Measurements from ENCODE around the gene MYADM. TPM values are rescaled to one million over a fixed set of nuclear protein-coding genes. Genes with fewer than 3 reads are reported as not detected.
"Not testable (repeated sequence)": the region's sequence is repeated elsewhere in the genome, so short reads cannot be mapped to it uniquely, and the experiment has no call there.

Gene MYADM
- total RNA-seq, 1 donor from 2014 or later = 73.5 TPM

- H3K36me3 Mint-ChIP-seq = peaks cover 2% of the 10 kb centered on the region
- H3K4me1 Mint-ChIP-seq (ENCODE audit: unreplicated experiment) = peaks cover 2% of the 10 kb centered on the region
- TF ChIP-seq CTCF (conservative IDR thresholded peaks at IDR 0.05) = no peak
- H3K27ac Mint-ChIP-seq = peak overlapping the region; percentile 98
- peak; percentile 77 for DNase-seq (ENCODE audit: extremely low spot score, unreplicated experiment)
- peak overlapping the region; percentile 98 for H3K4me3 Mint-ChIP-seq
- no peaks in the 10 kb centered on the region for H3K9me3 Mint-ChIP-seq
- no peaks in the 10 kb centered on the region for H3K27me3 Mint-ChIP-seq
Measured at GRCh38 chr19:53865918-53866864, 1.5 kb upstream of the MYADM start.

- Mint-ChIP-seq H3K4me3 (peak overlapping the region; percentile 98), H3K36me3 (peaks cover 6% of the 10 kb centered on the region), H3K27ac (peak overlapping the region; percentile 98), H3K27me3 (no peaks in the 10 kb centered on the region), H3K4me1 (ENCODE audit: unreplicated experiment) (peaks cover 7% of the 10 kb centered on the region), H3K9me3 (no peaks in the 10 kb centered on the region)
- no peak for DNase-seq (ENCODE audit: extremely low spot score, unreplicated experiment)
- TF ChIP-seq CTCF (conservative IDR thresholded peaks at IDR 0.05) = no peak
Measured at GRCh38 chr19:53866865-53867224, 838 bp upstream of the MYADM start.

- Mint-ChIP-seq H3K27me3 (no peaks in the 10 kb centered on the region), H3K27ac (peak overlapping the region; percentile 98), H3K4me3 (peak overlapping the region; percentile 98), H3K36me3 (peaks cover 6% of the 10 kb centered on the region), H3K4me1 (ENCODE audit: unreplicated experiment) (peaks cover 7% of the 10 kb centered on the region), H3K9me3 (no peaks in the 10 kb centered on the region)
- peak; percentile 78 for DNase-seq (ENCODE audit: extremely low spot score, unreplicated experiment)
- no peak for TF ChIP-seq CTCF (conservative IDR thresholded peaks at IDR 0.05)
Measured at GRCh38 chr19:53868091-53868891, 608 bp downstream of the MYADM start.

- TF ChIP-seq CTCF (conservative IDR thresholded peaks at IDR 0.05) = peak; percentile 65
- peaks cover 8% of the 10 kb centered on the region for H3K4me1 Mint-ChIP-seq (ENCODE audit: unreplicated experiment)
- peak; percentile 91 for DNase-seq (ENCODE audit: extremely low spot score, unreplicated experiment)
- peak overlapping the region; percentile 98 for H3K27ac Mint-ChIP-seq
- H3K36me3 Mint-ChIP-seq = peaks cover 12% of the 10 kb centered on the region
- H3K27me3 Mint-ChIP-seq = no peaks in the 10 kb centered on the region
- H3K9me3 Mint-ChIP-seq = no peaks in the 10 kb centered on the region
- H3K4me3 Mint-ChIP-seq = peak overlapping the region; percentile 98
Measured at GRCh38 chr19:53868892-53869804, 1.5 kb downstream of the MYADM start.

GRCh38 chr19:53869805-53870484 is 2.3 kb downstream of the MYADM start:
- peak overlapping the region; percentile 98 for H3K27ac Mint-ChIP-seq
- DNase-seq (ENCODE audit: extremely low spot score, unreplicated experiment); H3K9me3 Mint-ChIP-seq; H3K27me3 Mint-ChIP-seq: not testable (repeated sequence)
- H3K4me3 Mint-ChIP-seq = peak overlapping the region; percentile 98
- H3K4me1 Mint-ChIP-seq (ENCODE audit: unreplicated experiment) = peaks cover 12% of the 10 kb centered on the region
- peaks cover 19% of the 10 kb centered on the region for H3K36me3 Mint-ChIP-seq

Data from type B pancreatic cell (in vitro differentiated cells).